ENCODE measurements around the gene STPG2.
"Not testable (repeated sequence)": the region's sequence is repeated elsewhere in the genome, so short reads cannot be mapped to it uniquely, and the experiment has no call there.

The STPG2 gene

GRCh38 chr4:97605932-97606331, 537.3 kb downstream of the STPG2 start:
- no peak for DNase-seq

- DNase-seq, result no peak
These were observed 550.0 kb downstream of the STPG2 start for GRCh38 chr4:97593248-97593647.

GRCh38 chr4:97590266-97590665, 553.0 kb downstream of the STPG2 start:
- no peak for DNase-seq

- no peak for DNase-seq
These were observed 553.6 kb downstream of the STPG2 start for GRCh38 chr4:97589481-97590196.

GRCh38 chr4:97587912-97588311, 555.4 kb downstream of the STPG2 start:
- DNase-seq, result no peak

- DNase-seq, result no peak
These were observed 558.0 kb downstream of the STPG2 start for GRCh38 chr4:97585274-97585673.

- no peak for DNase-seq
These were observed 560.4 kb downstream of the STPG2 start for GRCh38 chr4:97582890-97583289.

GRCh38 chr4:97577004-97577403, 566.3 kb downstream of the STPG2 start:
- no peak for DNase-seq

GRCh38 chr4:97560009-97560408, 583.3 kb downstream of the STPG2 start:
- no peak for DNase-seq

- no peak for DNase-seq
These were observed 585.0 kb downstream of the STPG2 start for GRCh38 chr4:97558204-97558778.

- not testable (repeated sequence) for DNase-seq
These were observed 592.6 kb downstream of the STPG2 start for GRCh38 chr4:97550637-97551036.

- no peak for DNase-seq
These were observed 594.2 kb downstream of the STPG2 start for GRCh38 chr4:97548943-97549583.

- DNase-seq, result no peak
These were observed 595.1 kb downstream of the STPG2 start for GRCh38 chr4:97548186-97548585.

- no peak for DNase-seq
These were observed 611.9 kb downstream of the STPG2 start for GRCh38 chr4:97531351-97531750.

- DNase-seq, result no peak
These were observed 612.6 kb downstream of the STPG2 start for GRCh38 chr4:97530676-97531075.

GRCh38 chr4:97525236-97525635, 618.0 kb downstream of the STPG2 start:
- DNase-seq, result no peak

GRCh38 chr4:97517939-97518338, 625.3 kb downstream of the STPG2 start:
- no peak for DNase-seq

GRCh38 chr4:97513917-97514316, 629.4 kb downstream of the STPG2 start:
- DNase-seq, result no peak

Data from HCEC 1CT (cell line).